Measurements from ENCODE around the gene NTRK2. TPM values are rescaled to one million over a fixed set of nuclear protein-coding genes. Genes with fewer than 3 reads are reported as not detected.

NTRK2 gene
- total RNA-seq, 1 donor from 2014 or later = 16.0 TPM

GRCh38 chr9:84759804-84760203, 90.3 kb downstream of the NTRK2 start:
- Histone ChIP-seq H3K4me3 (no peak overlapping the region), H3K27ac (no peak overlapping the region), H3K9me3 (no peaks in the 10 kb centered on the region), H3K4me1 (peaks cover 14% of the 10 kb centered on the region), H3K36me3 (no peaks in the 10 kb centered on the region), H3K27me3 (no peaks in the 10 kb centered on the region)
- no peak for DNase-seq (ENCODE audit: extremely low spot score in 2 of 2)
- no peak for TF ChIP-seq POLR2AphosphoS5 (IDR thresholded peaks at IDR 0.05; ENCODE audit: insufficient read depth in 1 of 2, low read depth in 1 of 2)
- no peak for TF ChIP-seq CTCF (IDR thresholded peaks at IDR 0.05)
- TF ChIP-seq POLR2A (IDR thresholded peaks at IDR 0.05) = no peak
- intact Hi-C loops (cut with DNase I) = no loop called here

DNA sequence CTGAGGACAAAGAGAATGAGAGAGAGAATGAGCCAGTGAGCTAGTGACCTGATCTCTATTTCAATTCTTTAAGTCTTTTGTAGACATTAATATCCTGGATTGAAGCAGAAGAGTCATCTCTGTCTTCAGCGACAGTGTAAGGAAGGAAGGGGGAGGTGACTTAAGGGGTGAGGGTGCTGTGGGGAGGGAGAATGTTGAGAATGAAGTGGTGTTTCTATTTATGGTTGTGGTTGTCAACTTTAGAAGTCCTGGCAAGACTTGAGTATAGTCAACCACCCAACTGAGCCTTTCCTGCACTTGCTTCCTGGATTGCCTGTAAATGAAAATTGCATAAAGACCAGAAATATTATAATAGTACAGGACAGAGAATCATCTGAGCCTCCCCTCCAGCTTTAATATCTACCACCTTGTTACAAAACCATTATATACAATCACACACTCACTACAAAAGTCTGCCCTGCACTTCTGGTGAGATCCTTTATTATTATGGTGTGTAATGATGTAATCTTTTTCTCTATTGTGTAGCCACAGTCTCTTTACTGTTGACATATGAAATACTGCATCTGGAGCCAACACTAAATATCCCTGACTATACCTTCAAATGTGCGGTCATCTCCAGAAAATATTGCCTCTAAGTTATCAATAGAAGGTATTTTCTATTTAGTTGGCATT, 91.7 kb downstream of the NTRK2 start:
- H3K4me3 ChIP-seq = no peak overlapping the region
- no peak overlapping the region for H3K27ac ChIP-seq
- peaks cover 5% of the 10 kb centered on the region for H3K4me1 ChIP-seq
- no peak for DNase-seq (ENCODE audit: extremely low spot score in 2 of 2)
- no peak for TF ChIP-seq CTCF (IDR thresholded peaks at IDR 0.05)
- TF ChIP-seq POLR2A (IDR thresholded peaks at IDR 0.05) = no peak
- TF ChIP-seq POLR2AphosphoS5 (IDR thresholded peaks at IDR 0.05; ENCODE audit: insufficient read depth in 1 of 2, low read depth in 1 of 2) = no peak
- H3K9me3 ChIP-seq = no peaks in the 10 kb centered on the region
- H3K36me3 ChIP-seq = no peaks in the 10 kb centered on the region
- intact Hi-C loops (cut with DNase I) = no loop called here
- no peaks in the 10 kb centered on the region for H3K27me3 ChIP-seq

GRCh38 chr9:84772511-84772910, 103.0 kb downstream of the NTRK2 start:
- Histone ChIP-seq H3K36me3 (no peaks in the 10 kb centered on the region), H3K27ac (no peak overlapping the region), H3K4me3 (no peak overlapping the region), H3K9me3 (no peaks in the 10 kb centered on the region), H3K4me1 (peaks cover 22% of the 10 kb centered on the region), H3K27me3 (no peaks in the 10 kb centered on the region)
- intact Hi-C loops (cut with DNase I) = no loop called here
- TF ChIP-seq POLR2A (IDR thresholded peaks at IDR 0.05) = no peak
- no peak for TF ChIP-seq CTCF (IDR thresholded peaks at IDR 0.05)
- no peak for TF ChIP-seq POLR2AphosphoS5 (IDR thresholded peaks at IDR 0.05; ENCODE audit: insufficient read depth in 1 of 2, low read depth in 1 of 2)
- DNase-seq (ENCODE audit: extremely low spot score in 2 of 2) = no peak

DNA sequence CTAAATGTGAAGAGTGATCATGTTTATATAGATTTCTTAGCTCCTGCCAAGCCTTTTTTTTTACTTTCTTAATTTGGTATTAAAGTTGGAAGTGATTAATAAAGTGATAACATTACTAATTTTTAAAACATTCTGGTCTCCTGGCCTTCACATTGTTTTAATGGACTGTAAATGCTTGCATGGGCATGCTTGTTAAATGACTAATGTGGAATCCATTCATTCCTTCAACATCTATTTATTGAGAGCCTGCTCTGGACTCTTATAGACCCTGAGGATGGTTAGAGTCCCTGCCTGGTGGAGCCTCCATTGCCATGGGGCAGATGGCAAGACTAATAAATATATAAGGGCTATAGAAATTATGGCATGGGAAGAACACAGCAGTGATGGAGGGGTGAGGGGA, 103.5 kb downstream of the NTRK2 start:
- H3K27me3 ChIP-seq = no peaks in the 10 kb centered on the region
- no peak overlapping the region for H3K27ac ChIP-seq
- peaks cover 22% of the 10 kb centered on the region for H3K4me1 ChIP-seq
- H3K36me3 ChIP-seq = no peaks in the 10 kb centered on the region
- H3K9me3 ChIP-seq = no peaks in the 10 kb centered on the region
- no peak for DNase-seq (ENCODE audit: extremely low spot score in 2 of 2)
- TF ChIP-seq POLR2A (IDR thresholded peaks at IDR 0.05) (no peak), CTCF (IDR thresholded peaks at IDR 0.05) (no peak), POLR2AphosphoS5 (IDR thresholded peaks at IDR 0.05; ENCODE audit: insufficient read depth in 1 of 2, low read depth in 1 of 2) (no peak)
- H3K4me3 ChIP-seq = no peak overlapping the region
- intact Hi-C loops (cut with DNase I) = no loop called here

GRCh38 chr9:84775056-84775643, 105.6 kb downstream of the NTRK2 start:
- Histone ChIP-seq H3K27me3 (no peaks in the 10 kb centered on the region), H3K4me3 (no peak overlapping the region), H3K9me3 (no peaks in the 10 kb centered on the region), H3K4me1 (peaks cover 14% of the 10 kb centered on the region), H3K27ac (no peak overlapping the region), H3K36me3 (no peaks in the 10 kb centered on the region)
- TF ChIP-seq POLR2A (IDR thresholded peaks at IDR 0.05) = no peak
- no peak for TF ChIP-seq POLR2AphosphoS5 (IDR thresholded peaks at IDR 0.05; ENCODE audit: insufficient read depth in 1 of 2, low read depth in 1 of 2)
- no peak for TF ChIP-seq CTCF (IDR thresholded peaks at IDR 0.05)
- intact Hi-C loops (cut with DNase I) = no loop called here
- DNase-seq (ENCODE audit: extremely low spot score in 2 of 2) = no peak

All from vagina (tissue), 2 donors.